GM18867 (cell line): ENCODE results near the gene MTCL1.

Source experiments
- ATAC-seq: cut with Tn5 transposase; IDR thresholded peaks from one replicate; pipeline ENCODE4 v1.9.1; 2021; ENCODE audit warnings: mild to moderate bottlenecking, moderate library complexity; ENCODE audit not compliant: unreplicated experiment

Gene MTCL1

GRCh38 chr18:8788503-8789429 lies 83.4 kb downstream of the MTCL1 start:
- no peak for ATAC-seq

- ATAC-seq = no peak
Observed at GRCh38 chr18:8791171-8791651, 85.9 kb downstream of the MTCL1 start.

- no peak for ATAC-seq
Observed at GRCh38 chr18:8792688-8793316, 87.4 kb downstream of the MTCL1 start.

GRCh38 chr18:8793445-8794155 lies 88.2 kb downstream of the MTCL1 start:
- no peak for ATAC-seq

GRCh38 chr18:8794156-8794933 lies 89.0 kb downstream of the MTCL1 start:
- no peak for ATAC-seq

- ATAC-seq = no peak
Observed at GRCh38 chr18:8794934-8795280, 89.6 kb downstream of the MTCL1 start.

GRCh38 chr18:8795586-8796325 lies 90.4 kb downstream of the MTCL1 start:
- no peak for ATAC-seq

GRCh38 chr18:8797206-8797605 lies 91.8 kb downstream of the MTCL1 start:
- ATAC-seq = no peak

- ATAC-seq = no peak
Observed at GRCh38 chr18:8799001-8799400, 93.6 kb downstream of the MTCL1 start.

- no peak for ATAC-seq
Observed at GRCh38 chr18:8799596-8800441, 94.5 kb downstream of the MTCL1 start.

- ATAC-seq = no peak
Observed at GRCh38 chr18:8800445-8800844, 95.1 kb downstream of the MTCL1 start.

GRCh38 chr18:8800876-8801262 lies 95.5 kb downstream of the MTCL1 start:
- ATAC-seq = no peak

- ATAC-seq = no peak
Observed at GRCh38 chr18:8801263-8801901, 96.0 kb downstream of the MTCL1 start.

- no peak for ATAC-seq
Observed at GRCh38 chr18:8802017-8802672, 96.8 kb downstream of the MTCL1 start.

- ATAC-seq = no peak
Observed at GRCh38 chr18:8803063-8803795, 97.9 kb downstream of the MTCL1 start.

- no peak for ATAC-seq
Observed at GRCh38 chr18:8803957-8804356, 98.6 kb downstream of the MTCL1 start.

- no peak for ATAC-seq
Observed at GRCh38 chr18:8805552-8805951, 100.2 kb downstream of the MTCL1 start.
